Natural killer cell (primary cell): ENCODE measurements around the gene RO60. TPM values are rescaled to one million over a fixed set of nuclear protein-coding genes. Genes with fewer than 3 reads are reported as not detected.
A peak's percentile ranks its signal among the peaks of the same experiment; 100 is the strongest.
"Not testable (repeated sequence)": the region's sequence is repeated elsewhere in the genome, so short reads cannot be mapped to it uniquely, and the experiment has no call there.

Source experiments
- ATAC-seq, 3 donors: fragments of 150-1000 bp in 2 of 3; fragments of 200-7000 bp in 1 of 3; cut with Tn5 transposase; 1 replicate in 1 of 3; 2 replicates in 2 of 3; pipeline ENCODE4 v1.10.0; 2021; ENCODE audit warnings: mild to moderate bottlenecking in 2 of 3, moderate library complexity in 2 of 3
- DNase-seq, 2 donors: peaks; one replicate each; pipeline versions ENCODE4 v3.0.0 to v3.0.0-alpha.2; 2013 to 2021; ENCODE audit warnings: mixed read lengths in 1 of 2
- H3K27ac ChIP-seq: one replicate; pipeline ENCODE4 v1.5.1; 2013; ENCODE audit warnings: mild to moderate bottlenecking, low read length
- H3K27me3 ChIP-seq: one replicate; pipeline ENCODE4 v1.6.1; 2013; ENCODE audit warnings: low read length; ENCODE audit not compliant: control insufficient read depth, insufficient read depth
- H3K36me3 ChIP-seq: one replicate; pipeline ENCODE4 v1.6.1; 2013; ENCODE audit warnings: low read length; ENCODE audit not compliant: control insufficient read depth, insufficient read depth
- H3K4me1 ChIP-seq: one replicate; pipeline ENCODE4 v1.6.1; 2013; ENCODE audit warnings: low read length; ENCODE audit not compliant: control insufficient read depth, insufficient read depth
- H3K4me3 ChIP-seq: one replicate; pipeline ENCODE4 v1.5.1; 2013; ENCODE audit warnings: low read length
- H3K9me3 ChIP-seq: one replicate; pipeline ENCODE4 v1.6.1; 2013; ENCODE audit warnings: low read length; ENCODE audit not compliant: control insufficient read depth, insufficient read depth
- H3K27ac Mint-ChIP-seq, 2 donors: one replicate each; pipeline ENCODE4 v1.8.0; 2022; ENCODE audit warnings: mild to moderate bottlenecking in 2 of 2, mixed read lengths in 2 of 2, moderate library complexity in 1 of 2
- H3K27me3 Mint-ChIP-seq, 2 donors: one replicate each; pipeline ENCODE4 v1.8.0; 2022; ENCODE audit warnings: low read depth in 2 of 2, mixed read lengths in 2 of 2
- H3K36me3 Mint-ChIP-seq: one replicate; pipeline ENCODE4 v1.8.0; 2022; ENCODE audit warnings: mixed read lengths
- H3K4me1 Mint-ChIP-seq, 2 donors: one replicate each; pipeline ENCODE4 v1.8.0; 2022; ENCODE audit warnings: mixed read lengths in 2 of 2
- H3K4me3 Mint-ChIP-seq: one replicate; pipeline ENCODE4 v1.8.0; 2022; ENCODE audit warnings: mild to moderate bottlenecking, moderate library complexity, mixed read lengths
- H3K9me3 Mint-ChIP-seq, 2 donors: one replicate each; pipeline ENCODE4 v1.8.0; 2022; ENCODE audit warnings: mixed read lengths in 2 of 2
- CTCF ChIP-seq: fragments of 200-600 bp; IDR thresholded peaks from one replicate; pipeline ENCODE4 v1.8.0; 2022; ENCODE audit warnings: antibody characterized with exemption
- WGBS: methylation state at CpG from one replicate; pipeline ENCODE4 v1.1.7; 2013; ENCODE audit warnings: missing lambda C conversion rate; ENCODE audit not compliant: insufficient coverage; 5-methylcytosine and 5-hydroxymethylcytosine counted together
- intact Hi-C: fragments of 100-400 bp; cut with micrococcal nuclease; formaldehyde crosslinking; loops from one replicate; pipeline ENCODE4 v1.14.2; 2022
- total RNA-seq, 4 donors: library from RNA; stranded (reverse); fragments of 120-200 nt in 1 of 4; gene quantifications; one replicate each; pipeline versions ENCODE4 v1.2.3 to v1.2.4, GENCODE V29; 2013 to 2022

Gene RO60
- total RNA-seq, 3 donors from 2014 or later (not counting 1 experiment from before 2014, with no cell fraction given), result 74.3 to 95.5 (median 78.9) TPM

GRCh38 chr1:193042766-193043691 lies 16.4 kb upstream of the RO60 start:
- Histone ChIP-seq H3K27me3 (no peaks in the 10 kb centered on the region), H3K4me3 (no peak overlapping the region), H3K36me3 (peaks cover 23% of the 10 kb centered on the region), H3K9me3 (no peaks in the 10 kb centered on the region), H3K4me1 (no peaks in the 10 kb centered on the region), H3K27ac (no peak overlapping the region)
- no peak overlapping the region for H3K4me3 Mint-ChIP-seq
- H3K4me1 Mint-ChIP-seq, result peaks cover 31 to 32% of the 10 kb centered on the region in 2 donors
- DNase-seq, result no peak
- no peak for TF ChIP-seq CTCF
- peak overlapping the region; percentile 21 to 66 for H3K27ac Mint-ChIP-seq
- H3K36me3 Mint-ChIP-seq, result peaks cover 1% of the 10 kb centered on the region
- no peak for ATAC-seq
- no peaks in the 10 kb centered on the region for H3K27me3 Mint-ChIP-seq
- H3K9me3 Mint-ChIP-seq, result no peaks in the 10 kb centered on the region
- intact Hi-C loops, result no loop called here
- 100% methylated on average over 1 of the region's 1 CpG for WGBS

- H3K4me1 Mint-ChIP-seq, result peaks cover 8 to 11% of the 10 kb centered on the region in 2 donors
- H3K27ac ChIP-seq, DNase-seq, ATAC-seq, H3K9me3 ChIP-seq, H3K4me3 Mint-ChIP-seq, H3K36me3 Mint-ChIP-seq, H3K27ac Mint-ChIP-seq, H3K27me3 ChIP-seq, H3K27me3 Mint-ChIP-seq, H3K4me1 ChIP-seq, intact Hi-C loops, H3K9me3 Mint-ChIP-seq, H3K4me3 ChIP-seq: not testable (repeated sequence)
- H3K36me3 ChIP-seq, result peaks cover 46% of the 10 kb centered on the region
- 97% methylated on average over 5 of the region's 5 CpGs for WGBS
These were observed 10.5 kb upstream of the RO60 start for GRCh38 chr1:193048913-193049312.

DNA sequence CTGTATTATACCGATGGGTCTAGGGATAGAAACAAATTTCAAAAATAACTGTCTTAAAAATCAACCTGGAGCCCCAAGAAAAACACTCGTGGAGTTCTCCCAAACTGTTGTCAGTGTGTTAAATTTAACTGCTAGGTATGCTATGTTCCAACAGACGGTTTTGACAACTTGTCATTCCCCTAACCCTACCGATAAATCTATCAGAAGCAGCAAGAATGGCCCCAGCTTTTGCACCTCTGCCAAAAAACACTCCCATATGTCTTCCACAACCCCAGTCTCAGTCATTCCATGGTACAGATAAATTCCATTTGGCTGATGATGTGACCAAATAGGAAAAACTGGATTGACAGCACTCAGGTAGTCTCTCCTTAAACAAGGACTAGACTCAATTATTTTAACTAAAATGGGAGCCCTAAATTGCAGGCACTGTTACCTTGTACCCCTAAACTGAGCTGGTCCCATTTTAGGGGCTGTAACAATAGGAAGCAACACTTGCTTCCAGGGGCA lies 5.2 kb upstream of the RO60 start:
- DNase-seq (no peak), ATAC-seq (no peak)
- Mint-ChIP-seq H3K9me3 (no peaks in the 10 kb centered on the region), H3K4me3 (no peak overlapping the region), H3K4me1 (peaks cover 48 to 49% of the 10 kb centered on the region in 2 donors), H3K36me3 (no peaks in the 10 kb centered on the region), H3K27ac (peak overlapping the region in 1 of 2 donors; percentile 34), H3K27me3 (no peaks in the 10 kb centered on the region)
- Histone ChIP-seq H3K36me3 (peaks cover 19% of the 10 kb centered on the region), H3K27me3 (no peaks in the 10 kb centered on the region), H3K9me3 (no peaks in the 10 kb centered on the region), H3K27ac (no peak overlapping the region), H3K4me3 (no peak overlapping the region), H3K4me1 (peaks cover 14% of the 10 kb centered on the region)
- no peak for TF ChIP-seq CTCF
- intact Hi-C loops, result no loop called here
- WGBS, result 100% methylated on average over 3 of the region's 4 CpGs

GRCh38 chr1:193058529-193059281 lies 707 bp upstream of the RO60 start:
- intact Hi-C loops, result loop anchor here (1.0 to 2.0 kb wide), 4 partner anchors 46 to 453 kb away; partner anchors contain the start of genes CDC73 and GLRX2
- Histone ChIP-seq H3K27me3 (no peaks in the 10 kb centered on the region), H3K4me1 (peaks cover 14% of the 10 kb centered on the region), H3K36me3 (no peaks in the 10 kb centered on the region), H3K9me3 (no peaks in the 10 kb centered on the region), H3K27ac (peak overlapping the region; percentile 98), H3K4me3 (peak overlapping the region; percentile 99)
- Mint-ChIP-seq H3K4me3 (peak overlapping the region; percentile 98), H3K27ac (peak overlapping the region; percentile 98), H3K36me3 (no peaks in the 10 kb centered on the region), H3K4me1 (peaks cover 65 to 77% of the 10 kb centered on the region in 2 donors), H3K27me3 (no peaks in the 10 kb centered on the region), H3K9me3 (no peaks in the 10 kb centered on the region)
- under 1% methylated on average over 37 of the region's 37 CpGs for WGBS
- ATAC-seq, result peak; percentile 50 to 72 (median 61)
- TF ChIP-seq CTCF, result no peak
- peak; percentile 69 to 75 for DNase-seq
